ENCODE data around the gene NFATC2.

- TF ChIP-seq POLR2A (IDR thresholded peaks at IDR 0.05; ENCODE audit: borderline replicate concordance, extremely low read depth, insufficient read depth, insufficient read length) (no peak), CTCF (IDR thresholded peaks at IDR 0.05 in 2 of 3, conservative IDR thresholded peaks at IDR 0.05 in 1 of 3; ENCODE audit: borderline replicate concordance in 1 of 3, insufficient read depth in 1 of 3, low read depth in 2 of 3, low read length in 2 of 3) (no peak)
Measured at GRCh38 chr20:51377132-51377531, 165.4 kb downstream of the NFATC2 start.

All from HCT116 (cell line).